ENCODE measurements around the gene UFC1. TPM values are rescaled to one million over a fixed set of nuclear protein-coding genes. Genes with fewer than 3 reads are reported as not detected.
A peak's percentile ranks its signal among the peaks of the same experiment; 100 is the strongest.

UFC1 gene
- total RNA-seq, 1 experiment from 2014 or later: 63.7 TPM

DNA sequence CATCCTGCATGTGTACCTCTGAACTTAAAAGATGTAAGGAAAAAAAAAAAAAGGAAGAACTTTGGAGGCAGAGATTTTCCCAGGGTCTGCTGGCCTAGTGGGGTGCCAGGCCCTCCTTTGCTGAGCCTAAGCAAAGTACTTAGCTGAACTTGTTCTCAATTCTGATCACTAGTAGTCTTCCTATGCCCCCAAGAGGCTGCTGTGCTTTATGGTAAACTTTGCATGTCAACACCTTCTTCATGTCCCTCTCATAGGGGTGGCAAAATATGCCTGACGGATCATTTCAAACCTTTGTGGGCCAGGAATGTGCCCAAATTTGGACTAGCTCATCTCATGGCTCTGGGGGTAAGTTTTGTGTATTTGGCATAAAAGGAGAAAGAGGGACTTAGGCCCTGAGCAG is 4.1 kb downstream of the UFC1 start:
- no peak for TF ChIP-seq SP1 (IDR thresholded peaks at IDR 0.05; ENCODE audit: low read depth)
- no peak for TF ChIP-seq POLR2A (IDR thresholded peaks at IDR 0.05; ENCODE audit: borderline replicate concordance, extremely low read depth, insufficient read depth, insufficient read length)
- TF ChIP-seq, protein P1, sequence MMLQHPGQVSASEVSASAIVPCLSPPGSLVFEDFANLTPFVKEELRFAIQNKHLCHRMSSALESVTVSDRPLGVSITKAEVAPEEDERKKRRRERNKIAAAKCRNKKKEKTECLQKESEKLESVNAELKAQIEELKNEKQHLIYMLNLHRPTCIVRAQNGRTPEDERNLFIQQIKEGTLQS (IDR thresholded peaks at IDR 0.05): no peak
- TF ChIP-seq CEBPB (IDR thresholded peaks at IDR 0.05; ENCODE audit: low read depth): no peak
- TF ChIP-seq CTCF (IDR thresholded peaks at IDR 0.05 in 2 of 3, conservative IDR thresholded peaks at IDR 0.05 in 1 of 3; ENCODE audit: borderline replicate concordance in 1 of 3, insufficient read depth in 1 of 3, low read depth in 2 of 3, low read length in 2 of 3): no peak
- no peak for TF ChIP-seq ELF1 (IDR thresholded peaks at IDR 0.05; ENCODE audit: borderline replicate concordance, low read depth)
- Histone ChIP-seq H3K4me1 (ENCODE audit: control insufficient read depth in 1 of 2, insufficient read depth in 2 of 2, low read length in 2 of 2) (peaks cover 10 to 30% of the 10 kb centered on the region in 2 experiments; a peak in 3 of 4 replicates), H3K27me3 (ENCODE audit: insufficient read depth, low read length) (no peaks in the 10 kb centered on the region), H3K4me2 (ENCODE audit: low read length) (no peak overlapping the region), H3K9me3 (ENCODE audit: control insufficient read depth in 1 of 2, insufficient read depth in 1 of 2, low read depth in 1 of 2, low read length in 2 of 2) (no peaks in the 10 kb centered on the region), H3K36me3 (ENCODE audit: control insufficient read depth in 1 of 2, insufficient read depth in 2 of 2, low read length in 2 of 2) (peaks cover 0 to 10% of the 10 kb centered on the region in 2 experiments; a peak in 1 of 4 replicates), H2AFZ (ENCODE audit: low read depth, low read length, poor library complexity, severe bottlenecking) (no peak overlapping the region), H3K9me2 (ENCODE audit: insufficient read depth) (no peaks in the 10 kb centered on the region), H4K20me1 (ENCODE audit: insufficient read depth) (no peaks in the 10 kb centered on the region), H3K27ac (ENCODE audit: low read depth, low read length) (peak overlapping the region; percentile 53; the same call in 1 of the 2 replicates), H3K4me3 (replicated peaks in 1 of 2; ENCODE audit: low read depth in 1 of 2, low read length in 2 of 2) (no peak overlapping the region), H3K9ac (ENCODE audit: low read length) (no peak overlapping the region), H3K79me2 (ENCODE audit: insufficient read depth, low read length) (peaks cover 16% of the 10 kb centered on the region; the same call in 1 of the 2 replicates)
- ChIA-PET CTCF (no interaction called here), POLR2A (interaction anchor here (1.3 to 1.5 kb wide), 2 partner anchors 8 to 25 kb away, joined by 4 to 6 read pairs; partner anchors contain the start of genes DEDD and PPOX), RAD21 (ENCODE audit: low non-redundant PET in 1 of 2, low total read pairs in 2 of 2, uncharacterized antibody in 2 of 2, unreplicated experiment in 2 of 2) (no interaction called here)
- DNase-seq (ENCODE audit: low read depth, low spot score) (no peak), ATAC-seq (no peak)
- no TSS peak for BruUV-seq (replicated peaks)
- intact Hi-C loops (cut with micrococcal nuclease): no loop called here
